H1 (cell line): ENCODE data around the gene SPDYE4.

ENCODE experiments used
- CHD1 ChIP-seq: IDR thresholded peaks from 2 replicates; pipeline ENCODE4 v1.6.1; 2012; ENCODE audit warnings: low read depth, low read length, improper control_type of control experiment
- CTCF ChIP-seq, 3 experiments: IDR thresholded peaks; 1 replicate in 2 of 3; 2 replicates in 1 of 3; pipeline versions ENCODE4 v1.5.1 to v1.6.1; 2011; ENCODE audit warnings: low read length in 3 of 3, mild to moderate bottlenecking in 3 of 3, inconsistent platforms in 2 of 3, low read depth in 1 of 3, moderate library complexity in 1 of 3; ENCODE audit not compliant: insufficient read depth in 1 of 3; ENCODE audit errors: control extremely low read depth in 1 of 3
- EZH2 ChIP-seq: fragments of 200-600 bp; sonication (generic); IDR thresholded peaks from 2 replicates; pipeline ENCODE4 v1.7.1; 2012; ENCODE audit warnings: low read depth, mild to moderate bottlenecking, moderate library complexity, low read length, inconsistent platforms; ENCODE audit not compliant: severe bottlenecking
- JUND ChIP-seq: IDR thresholded peaks from 2 replicates; pipeline ENCODE4 v1.6.1; 2011; ENCODE audit warnings: mild to moderate bottlenecking, improper control_type of control experiment, low read length
- POLR2A ChIP-seq, 2 experiments: IDR thresholded peaks; 1 replicate in 1 of 2; 2 replicates in 1 of 2; pipeline ENCODE4 v1.6.1; 2011; ENCODE audit warnings: low read depth in 2 of 2, low read length in 2 of 2, mild to moderate bottlenecking in 2 of 2; ENCODE audit errors: control extremely low read depth in 1 of 2
- SAP30 ChIP-seq: fragments of 300-600 bp; sonication (generic); IDR thresholded peaks from 2 replicates; pipeline ENCODE4 v1.7.1; 2012; ENCODE audit warnings: low read length, moderate library complexity, mild to moderate bottlenecking, inconsistent platforms; ENCODE audit not compliant: insufficient read depth, insufficient replicate concordance
- TBP ChIP-seq: IDR thresholded peaks from 2 replicates; pipeline ENCODE4 v1.6.1; 2011; ENCODE audit warnings: low read depth, low read length, improper control_type of control experiment

GRCh38 chr17:8776881-8777280 is 18.5 kb upstream of the SPDYE4 start:
- no peak for TF ChIP-seq CTCF (IDR thresholded peaks at IDR 0.05; ENCODE audit: control extremely low read depth in 1 of 3, insufficient read depth in 1 of 3, low read depth in 1 of 3, low read length in 3 of 3)
- no peak for TF ChIP-seq EZH2
- no peak for TF ChIP-seq POLR2A (IDR thresholded peaks at IDR 0.05; ENCODE audit: control extremely low read depth in 1 of 2, low read depth in 2 of 2, low read length in 2 of 2)
- TF ChIP-seq TBP: no peak
- no peak for TF ChIP-seq JUND
- TF ChIP-seq CHD1: no peak
- TF ChIP-seq SAP30: no peak
